Measurements from ENCODE around the gene WT1.
A peak's percentile ranks its signal among the peaks of the same experiment; 100 is the strongest.

WT1 gene

DNA sequence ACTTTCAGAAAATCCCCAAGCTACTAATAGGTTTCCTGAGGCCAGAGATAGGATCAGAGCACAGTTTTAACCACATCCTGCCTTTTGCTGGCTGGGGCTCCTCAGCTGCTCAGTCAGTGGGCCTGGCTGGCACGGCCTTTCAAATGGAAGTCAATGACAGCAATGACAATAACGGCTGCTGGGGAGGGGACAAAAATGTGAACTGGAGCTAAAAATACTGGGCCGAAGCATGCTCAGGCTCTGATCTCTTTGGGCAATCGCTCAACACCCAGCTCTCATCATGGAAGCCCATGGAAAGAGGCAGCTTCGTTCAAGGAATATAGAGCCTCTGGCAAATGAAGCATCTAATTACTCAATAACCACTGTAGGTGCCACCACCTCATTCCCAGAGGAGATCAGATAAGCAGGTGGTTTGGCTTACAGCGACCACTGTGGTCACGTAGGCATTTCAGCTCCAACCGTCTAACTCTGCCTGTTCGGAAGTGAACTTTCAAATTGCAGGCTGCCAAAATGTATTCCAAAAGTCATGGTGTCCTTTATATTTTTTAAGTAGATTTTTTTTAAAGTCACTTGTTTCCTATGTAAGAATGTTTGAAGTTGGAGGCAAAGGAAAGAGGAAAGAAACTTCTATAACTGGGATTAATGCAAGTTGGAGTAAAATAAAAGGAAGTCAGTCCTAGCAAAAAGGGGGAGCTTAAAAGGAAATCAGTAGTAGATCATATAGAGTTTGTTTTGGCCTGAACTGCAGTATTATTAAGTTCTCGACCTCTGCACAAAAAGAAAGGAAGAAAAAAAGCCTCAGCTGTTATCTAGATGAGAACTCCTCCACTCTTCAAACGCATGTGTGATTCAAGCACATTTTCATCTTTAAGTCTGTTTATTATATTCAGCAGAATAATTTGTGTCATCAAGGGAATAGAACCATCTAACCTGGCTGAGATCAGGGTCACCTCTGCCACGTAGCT lies 14.1 kb downstream of the WT1 start:
- DNase-seq, result peak; percentile 23

DNA sequence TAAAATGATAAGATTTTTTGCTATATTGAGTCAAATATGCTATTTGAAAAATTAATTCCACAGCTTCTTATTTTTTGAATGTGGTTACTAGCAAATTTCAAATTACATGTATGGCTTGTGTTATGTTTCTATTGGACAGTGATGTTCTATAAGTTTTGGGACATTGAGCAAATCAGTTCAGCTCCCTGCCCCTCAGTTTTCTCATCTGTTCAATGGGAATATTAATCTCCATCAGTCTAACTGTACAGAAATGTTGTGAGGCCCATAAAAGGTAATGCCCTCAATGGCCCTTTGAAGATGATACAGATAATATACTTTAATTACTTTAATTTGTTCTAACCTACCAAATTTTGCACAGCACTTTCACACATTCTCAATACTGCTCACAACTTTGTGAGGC lies 15.2 kb downstream of the WT1 start:
- DNase-seq, result no peak

DNA sequence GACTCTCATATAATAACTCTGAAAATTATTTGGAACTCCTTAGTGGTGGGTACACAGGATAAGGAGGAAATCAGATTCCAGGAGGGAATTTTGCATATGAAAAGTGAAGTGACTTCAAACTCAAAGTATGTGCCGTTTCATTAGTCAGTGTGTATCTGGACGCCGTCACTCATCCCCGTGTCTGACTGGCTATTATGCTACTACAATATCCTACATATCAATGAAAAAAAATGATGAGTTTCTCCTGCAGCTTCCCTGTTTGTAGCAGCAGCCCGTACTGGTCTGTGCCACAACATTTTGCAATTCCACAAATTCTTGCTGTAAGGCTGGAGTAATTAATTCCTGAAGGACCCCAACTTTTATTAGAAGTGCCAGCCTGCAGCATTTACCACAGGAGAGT lies 16.5 kb downstream of the WT1 start:
- DNase-seq, result no peak

DNA sequence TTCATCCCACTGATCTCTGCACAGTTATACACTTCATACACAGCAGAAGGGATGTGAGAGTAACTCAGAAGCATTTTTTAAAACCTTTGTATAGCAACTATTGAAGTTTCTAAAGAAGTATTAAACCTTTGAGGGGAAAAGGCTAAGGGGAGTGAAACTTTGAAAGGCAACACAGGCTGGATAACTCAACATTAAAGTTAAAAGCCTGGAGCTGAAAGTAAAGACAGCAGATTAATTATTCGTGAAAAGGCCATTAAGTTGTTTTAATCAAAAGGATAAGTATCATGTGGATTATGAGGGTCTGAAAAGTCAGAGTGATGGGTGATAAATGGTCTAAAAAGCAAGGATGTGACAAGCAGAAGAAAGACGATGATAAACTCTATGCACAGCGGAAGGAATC lies 17.5 kb downstream of the WT1 start:
- DNase-seq, result no peak

DNA sequence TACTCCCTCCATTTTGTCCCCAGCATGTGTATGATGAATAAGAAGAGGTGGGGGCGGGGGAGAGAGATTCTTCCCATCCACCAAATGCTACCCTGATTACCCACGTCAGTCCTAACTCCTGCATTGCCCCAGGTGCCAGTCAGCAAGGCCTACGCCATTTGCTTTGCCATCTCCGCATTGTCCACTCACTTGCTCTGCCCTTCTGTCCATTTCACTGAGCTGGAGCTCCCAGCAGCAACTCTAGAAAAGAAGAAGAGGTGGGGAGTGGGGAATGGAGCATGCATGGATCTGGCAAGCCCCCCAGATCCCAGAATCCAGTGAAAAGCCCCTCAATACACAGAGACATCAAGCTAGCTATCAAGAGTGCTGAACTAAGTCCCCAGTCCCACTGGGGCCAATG lies 19.0 kb downstream of the WT1 start:
- no peak for DNase-seq

DNA sequence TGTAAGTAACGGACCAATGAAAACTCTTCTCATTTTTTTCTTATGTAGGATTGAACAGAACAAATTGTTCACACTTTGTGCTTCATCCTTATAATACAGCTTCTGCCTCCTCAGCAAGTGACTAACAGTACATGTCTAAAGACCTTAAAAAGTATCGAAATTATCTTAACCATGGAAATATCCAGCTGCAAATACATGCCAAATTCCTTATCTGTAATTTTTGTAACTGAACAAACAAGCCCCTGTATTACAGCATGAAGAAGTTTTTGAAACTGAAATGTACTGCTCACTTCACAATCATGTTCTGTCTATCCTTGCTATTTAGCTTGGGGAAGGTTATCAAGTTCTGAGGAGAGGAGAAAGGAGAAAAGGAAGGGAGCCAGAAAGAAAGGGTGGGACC lies 20.4 kb downstream of the WT1 start:
- DNase-seq, result no peak

DNA sequence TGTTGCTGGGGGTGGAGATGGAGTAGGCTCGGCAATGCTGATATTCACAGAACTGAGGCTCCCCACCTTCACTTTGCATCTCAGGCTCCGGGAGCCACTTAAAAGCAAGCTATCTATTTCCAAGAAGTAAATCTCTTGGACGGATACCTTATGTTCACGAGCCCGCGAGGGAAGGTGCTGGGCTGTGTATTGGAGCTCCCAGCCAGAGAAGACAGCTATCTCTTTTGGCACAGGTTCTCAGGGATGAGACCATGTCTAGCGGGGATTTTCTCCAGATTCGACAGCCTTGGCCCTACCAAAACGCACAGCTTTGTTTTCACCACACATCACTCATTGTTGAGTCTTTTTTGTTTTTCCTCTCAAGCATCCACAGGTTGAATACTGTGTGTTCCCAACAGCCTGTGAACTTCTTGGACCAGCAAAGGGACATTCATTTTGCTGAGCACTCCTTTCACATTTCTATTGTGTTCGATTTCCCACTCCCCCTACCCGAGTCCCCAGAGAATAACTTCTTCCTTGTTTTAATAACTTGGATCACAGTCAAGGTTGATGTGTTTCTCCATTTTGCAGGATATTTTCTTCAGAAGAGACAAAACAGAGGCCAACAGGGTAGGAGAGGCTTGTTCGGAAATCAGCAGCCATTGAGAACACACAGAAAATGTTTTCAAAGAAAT lies 23.3 kb downstream of the WT1 start:
- no peak for DNase-seq

DNA sequence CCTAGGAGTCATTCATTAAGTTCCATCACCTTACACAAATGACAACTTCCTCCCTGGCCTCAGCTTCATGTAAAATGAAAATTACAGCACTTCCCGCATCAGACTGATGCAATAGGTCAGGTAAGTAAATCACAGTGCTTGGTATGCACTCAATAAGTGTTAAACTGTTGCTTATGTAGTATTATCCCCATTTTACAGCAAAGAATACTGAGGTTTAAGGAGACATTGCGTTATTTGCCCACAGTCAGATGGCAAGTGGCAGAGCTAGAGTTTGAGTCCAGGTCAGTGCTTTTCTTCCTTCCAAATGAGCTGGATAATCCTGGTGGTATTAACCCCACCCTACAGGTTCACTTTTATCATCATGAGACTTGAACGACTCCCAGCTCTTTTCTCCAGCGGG lies 29.7 kb downstream of the WT1 start:
- no peak for DNase-seq

DNA sequence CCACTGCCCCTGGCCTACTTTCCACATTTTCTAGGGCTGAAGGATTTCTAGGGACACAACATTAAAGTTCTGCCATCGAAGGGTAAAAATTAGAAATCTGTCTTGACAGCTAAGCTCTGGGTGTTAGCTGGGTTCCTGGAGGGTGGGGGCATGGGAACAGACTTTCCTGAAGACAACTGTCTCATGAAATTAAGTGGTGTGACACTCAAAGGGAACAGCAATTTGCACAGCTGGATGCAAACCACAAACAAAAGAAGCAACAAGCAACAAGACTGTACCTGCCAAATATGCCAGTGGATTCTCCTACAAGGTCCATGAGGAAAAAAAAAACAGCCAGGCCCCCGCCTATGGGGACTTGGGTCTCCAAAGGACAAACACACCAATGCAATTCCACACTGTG lies 32.5 kb downstream of the WT1 start:
- no peak for DNase-seq

DNA sequence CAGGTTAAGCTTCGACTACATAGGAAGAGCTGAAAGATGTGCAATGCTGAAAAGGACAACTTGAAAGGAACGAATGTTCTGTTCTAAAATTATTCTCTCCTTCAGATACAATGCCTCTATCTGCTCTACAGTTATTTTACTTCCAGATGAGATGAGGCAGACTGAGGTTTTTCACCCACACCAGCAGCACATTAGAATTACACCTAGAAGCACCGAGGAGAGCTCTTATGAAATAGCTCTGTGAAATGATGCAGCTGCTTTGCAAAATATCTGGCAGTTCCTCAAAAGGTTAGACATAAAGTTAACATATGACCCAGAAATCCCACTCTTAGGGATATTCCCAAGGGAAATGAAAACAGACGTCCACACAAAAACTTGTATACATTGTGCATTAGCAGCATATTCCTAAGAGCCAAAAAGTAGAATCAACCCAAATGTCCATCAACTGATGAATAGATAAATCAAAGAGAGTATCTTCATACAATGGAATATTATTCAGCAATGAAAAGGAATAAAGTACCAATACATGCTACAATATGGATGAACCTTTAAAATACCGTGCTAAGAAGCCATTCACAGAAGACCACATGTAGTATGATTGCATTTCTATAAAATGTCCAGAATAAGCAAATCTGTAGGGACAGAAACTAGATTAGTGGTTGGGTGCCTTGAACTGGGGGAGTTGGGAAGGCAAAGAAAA lies 34.5 kb downstream of the WT1 start:
- DNase-seq, result no peak

DNA sequence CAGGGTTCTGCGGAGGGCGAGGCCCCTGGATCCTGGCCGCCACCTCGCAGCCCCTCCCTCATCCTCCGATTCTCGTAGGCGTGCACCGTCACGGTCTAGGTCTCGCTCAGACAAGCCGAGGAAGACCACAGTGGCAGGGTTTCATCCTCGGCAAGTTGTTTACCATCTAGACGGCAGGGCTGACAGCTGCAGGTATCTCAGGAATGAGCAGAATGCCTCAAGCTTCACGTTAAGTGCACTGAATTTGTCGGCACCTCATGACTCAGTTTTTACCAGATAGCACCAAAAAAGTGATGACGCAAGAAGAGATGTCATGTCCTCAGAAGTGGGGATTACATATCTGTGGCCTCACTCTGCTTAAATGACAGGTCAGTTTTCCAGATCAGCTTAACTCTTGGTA lies 35.1 kb downstream of the WT1 start:
- DNase-seq, result no peak

DNA sequence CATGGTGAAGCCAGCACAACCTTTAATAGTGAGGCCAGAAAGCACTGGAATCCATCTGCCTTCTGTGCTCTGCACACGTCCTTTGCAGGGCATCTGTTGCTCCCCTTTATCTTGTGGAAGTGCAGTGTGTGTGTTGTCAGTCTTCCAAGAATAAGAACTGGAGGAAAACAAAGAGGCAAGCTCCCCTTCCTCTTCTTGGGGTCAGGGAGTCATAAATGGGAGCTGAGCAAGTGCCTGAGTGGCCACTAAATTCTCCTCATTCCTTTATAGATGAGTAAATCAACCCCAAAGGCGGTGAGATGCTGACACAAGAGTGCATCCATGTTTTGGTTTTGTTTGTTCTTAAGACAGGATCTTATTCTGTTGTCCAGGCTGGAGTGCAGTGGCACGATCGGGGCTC lies 38.3 kb downstream of the WT1 start:
- DNase-seq, result no peak

DNA sequence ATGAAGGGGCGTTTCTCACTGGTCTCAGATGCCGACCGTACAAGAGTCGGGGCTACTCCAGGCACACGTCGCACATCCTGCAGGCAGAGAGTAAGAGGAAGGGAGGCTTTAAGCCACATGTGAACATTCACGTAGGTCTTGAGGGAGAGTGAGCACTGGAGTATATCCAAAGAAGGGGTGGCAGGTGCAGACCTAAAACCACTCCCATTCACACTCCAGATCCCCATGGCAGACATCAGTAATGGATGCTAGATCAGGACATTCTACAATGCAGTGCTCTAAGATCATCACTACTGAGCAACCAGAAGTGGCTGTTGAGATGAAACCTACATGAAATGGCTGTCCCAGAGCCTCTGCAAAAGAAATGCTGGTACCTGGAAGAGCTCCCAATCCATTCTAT lies 39.0 kb downstream of the WT1 start:
- DNase-seq, result no peak

DNA sequence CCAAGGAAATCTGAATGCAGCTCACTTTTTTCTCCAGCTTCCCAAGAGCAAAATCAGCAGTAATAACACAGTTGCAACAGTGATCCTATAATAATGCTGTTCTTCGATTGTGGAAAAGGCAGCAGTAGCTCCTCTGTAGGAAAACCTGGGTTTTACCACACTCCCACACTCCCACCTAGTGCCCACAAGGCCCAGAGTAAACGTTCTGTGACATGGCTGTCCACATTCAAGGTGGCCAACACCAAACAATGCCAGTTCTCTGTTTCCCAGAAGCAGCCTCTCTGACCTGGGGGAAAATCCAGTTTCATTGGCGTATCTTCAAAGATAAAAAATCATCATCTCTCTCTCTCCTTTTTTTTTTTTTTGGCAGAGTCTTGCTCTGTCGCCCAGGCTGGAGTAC lies 40.2 kb downstream of the WT1 start:
- DNase-seq, result no peak

DNA sequence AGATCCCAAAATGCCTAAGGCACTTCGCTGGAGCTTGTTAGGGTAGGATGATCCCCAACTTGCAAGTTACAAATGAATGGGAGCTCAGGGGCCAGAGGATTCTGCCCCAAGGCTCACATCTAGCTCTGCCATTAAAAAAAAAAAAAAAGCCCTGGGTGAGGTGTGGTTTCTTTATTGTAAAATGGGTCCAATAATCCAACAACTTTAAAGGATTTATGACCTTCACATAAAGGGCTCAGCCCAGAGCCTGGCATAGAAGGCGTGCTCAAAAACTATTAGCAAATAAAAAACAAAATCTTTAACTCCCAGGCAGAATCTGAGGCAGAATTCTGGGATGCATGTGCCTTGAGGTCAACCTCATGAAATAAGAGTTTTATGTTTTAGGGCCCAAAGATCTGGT lies 42.5 kb downstream of the WT1 start:
- DNase-seq, result no peak

DNA sequence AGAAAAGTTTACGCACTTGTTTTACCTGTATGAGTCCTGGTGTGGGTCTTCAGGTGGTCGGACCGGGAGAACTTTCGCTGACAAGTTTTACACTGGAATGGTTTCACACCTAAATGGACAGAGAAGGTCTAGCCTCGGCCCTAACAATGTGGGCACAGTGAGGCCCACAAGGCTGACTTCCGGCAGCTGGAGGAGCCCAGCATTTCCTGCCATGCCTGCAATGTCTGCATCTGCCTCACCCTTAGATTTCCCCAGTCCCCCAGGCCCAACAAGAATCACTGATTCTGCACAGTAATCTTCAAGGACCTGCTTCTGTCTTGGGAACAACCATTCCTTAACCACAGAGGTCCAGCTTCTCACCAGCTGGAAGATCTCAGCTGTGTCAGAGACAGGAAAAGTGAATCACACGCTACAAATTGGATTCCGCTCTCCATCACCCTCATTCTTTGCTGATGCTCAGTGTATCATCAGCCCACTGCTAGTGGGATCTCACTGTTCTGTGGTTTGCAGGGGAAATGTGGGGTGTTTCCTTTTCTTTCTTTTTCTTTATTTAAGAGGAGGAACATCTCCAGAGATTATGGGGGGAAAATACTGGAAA lies 43.3 kb downstream of the WT1 start:
- no peak for DNase-seq

DNA sequence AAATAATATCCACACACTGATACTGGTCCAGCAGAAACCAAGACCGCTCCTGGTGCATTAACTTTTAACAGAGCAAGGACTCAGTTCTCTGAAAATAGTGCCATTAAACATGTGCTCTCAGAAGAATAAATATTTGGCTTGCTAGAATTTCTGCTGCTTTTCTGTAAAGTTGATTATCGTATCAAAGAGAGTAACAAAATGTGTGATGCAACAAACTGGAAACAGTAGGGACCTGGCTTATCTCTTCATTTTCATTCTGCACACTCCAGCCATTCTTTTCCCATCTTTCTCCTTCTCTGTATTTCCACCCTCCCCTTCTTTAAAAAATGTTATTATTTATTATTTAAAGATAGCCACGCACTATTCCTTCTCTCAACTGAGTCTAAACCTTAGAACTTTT lies 43.9 kb downstream of the WT1 start:
- no peak for DNase-seq

DNA sequence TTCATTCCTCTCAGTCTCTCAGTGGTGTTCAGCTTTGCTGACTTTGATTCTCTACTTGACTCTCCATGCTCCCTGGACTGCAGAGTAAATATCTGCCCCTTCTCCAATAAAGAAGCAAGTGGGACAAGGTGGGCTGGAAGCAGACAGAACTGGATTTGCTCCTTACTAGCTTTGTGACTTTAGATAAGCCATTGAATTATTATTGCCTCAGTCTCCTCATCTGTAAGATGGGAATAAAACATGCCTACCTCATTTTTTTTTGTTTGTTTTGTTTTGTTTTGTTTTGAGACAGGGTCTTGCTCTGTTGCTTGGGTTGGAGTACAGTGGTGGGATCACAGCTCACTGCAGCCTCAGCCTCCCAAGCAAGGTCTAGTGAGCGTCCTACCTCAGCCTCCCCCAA lies 44.6 kb downstream of the WT1 start:
- no peak for DNase-seq

DNA sequence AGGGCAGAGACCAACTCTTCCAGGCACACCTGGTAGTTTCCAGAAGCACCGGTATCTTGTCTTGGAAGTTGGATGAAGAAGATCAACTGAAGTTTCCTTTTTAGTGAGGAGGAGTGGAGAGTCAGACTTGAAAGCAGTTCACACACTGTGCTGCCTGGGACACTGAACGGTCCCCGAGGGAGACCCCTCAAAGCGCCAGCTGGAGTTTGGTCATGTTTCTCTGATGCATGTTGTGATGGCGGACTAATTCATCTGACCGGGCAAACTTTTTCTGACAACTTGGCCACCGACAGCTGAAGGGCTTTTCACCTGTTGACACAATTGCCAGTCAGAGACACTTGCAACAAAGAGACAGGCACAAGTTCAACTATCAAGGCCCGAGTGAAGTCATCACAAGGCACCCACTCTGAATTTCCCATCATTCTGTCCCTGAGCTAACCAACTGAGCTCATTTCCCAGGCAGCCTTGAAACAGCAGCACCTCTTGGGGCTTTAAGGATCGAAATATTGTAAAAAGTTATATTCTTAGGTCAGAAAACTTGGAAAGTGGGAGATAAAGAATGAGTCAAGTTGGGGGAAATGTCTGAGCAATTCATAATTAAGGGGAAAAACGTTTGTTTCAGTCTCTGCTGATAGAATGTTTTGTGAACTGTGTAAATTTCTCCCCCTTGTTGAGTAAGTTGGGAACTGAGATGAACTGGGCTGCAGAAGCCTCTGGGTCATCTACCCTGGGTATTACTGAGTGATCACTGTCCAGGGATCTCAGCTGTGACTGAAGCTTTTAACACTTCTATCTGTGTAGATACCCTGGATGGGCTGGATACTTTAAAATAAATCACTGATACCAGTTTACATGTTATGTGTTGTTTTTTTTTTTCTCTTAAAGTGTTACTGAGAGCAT lies 46.2 kb downstream of the WT1 start:
- DNase-seq, result no peak

DNA sequence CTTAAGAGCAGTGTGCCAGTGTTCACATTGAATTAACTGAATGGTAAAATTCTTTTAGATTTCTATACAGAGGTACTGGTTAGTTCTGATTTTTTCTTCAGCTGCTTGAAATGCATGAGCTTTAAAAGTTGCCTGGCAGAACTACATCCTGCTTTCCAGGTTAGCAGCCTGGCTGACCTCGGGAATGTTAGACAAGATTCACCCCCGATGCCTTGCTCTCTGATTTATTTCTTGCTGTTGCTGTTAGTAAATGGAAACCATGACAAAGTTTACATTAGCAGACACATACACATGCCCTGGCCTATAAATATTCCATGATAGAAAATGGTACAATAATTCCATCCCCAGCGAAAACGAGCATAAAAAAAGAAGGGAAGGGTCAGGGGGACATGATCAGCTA lies 47.0 kb downstream of the WT1 start:
- DNase-seq, result no peak

DNA sequence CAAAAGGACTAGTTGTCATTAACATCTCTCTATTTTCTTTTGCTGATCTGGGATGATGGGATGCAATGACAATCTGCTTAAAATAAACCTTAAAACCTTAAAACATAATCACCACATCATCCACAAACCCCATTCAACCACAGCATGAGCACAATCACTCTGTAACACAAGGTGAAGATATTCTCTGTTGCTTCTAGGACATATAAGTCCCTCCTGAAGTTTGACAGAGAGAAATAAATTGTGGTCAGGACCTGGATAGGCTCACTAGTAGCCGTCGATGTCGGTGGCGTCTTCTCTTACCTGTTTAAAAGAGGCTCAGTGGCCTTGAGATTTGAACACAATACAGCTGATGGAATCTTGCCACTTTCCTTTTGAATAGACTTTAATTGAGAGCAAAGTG lies 47.9 kb downstream of the WT1 start:
- DNase-seq, result no peak

DNA sequence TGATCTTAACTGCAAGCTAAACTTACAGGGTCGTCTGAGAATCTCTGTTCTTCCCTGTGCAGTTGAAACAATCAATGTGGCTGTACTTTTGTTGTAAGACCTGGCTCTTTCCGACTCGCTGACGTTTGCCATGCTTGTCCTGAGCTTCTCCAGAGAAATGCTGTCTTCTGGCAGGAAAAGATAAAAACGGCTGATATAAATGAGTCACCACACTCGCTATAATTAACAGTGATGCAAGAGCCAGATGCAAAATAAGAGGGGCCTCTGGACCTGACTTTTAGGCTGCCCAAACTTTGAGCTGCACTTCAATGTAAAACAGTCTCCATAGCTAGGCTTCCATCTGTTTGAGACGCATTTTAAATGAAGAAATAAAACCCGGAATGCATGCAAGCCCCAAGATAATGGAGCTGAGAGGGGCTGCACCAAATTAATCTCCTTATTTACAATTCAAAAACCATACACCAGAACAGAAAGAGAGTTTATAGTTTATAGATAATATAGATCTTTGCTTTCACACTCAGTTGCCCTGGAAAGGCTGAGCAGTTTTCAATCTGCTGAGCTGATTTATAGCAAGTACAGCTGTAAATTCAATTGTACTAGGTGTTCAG lies 48.5 kb downstream of the WT1 start:
- no peak for DNase-seq

All from T-helper 9 cell (primary cell).